Measurements from ENCODE around the gene INPP4A. TPM values are rescaled to one million over a fixed set of nuclear protein-coding genes. Genes with fewer than 3 reads are reported as not detected.

INPP4A gene
- total RNA-seq, 2 experiments from 2014 or later: 123 to 127 TPM

DNA sequence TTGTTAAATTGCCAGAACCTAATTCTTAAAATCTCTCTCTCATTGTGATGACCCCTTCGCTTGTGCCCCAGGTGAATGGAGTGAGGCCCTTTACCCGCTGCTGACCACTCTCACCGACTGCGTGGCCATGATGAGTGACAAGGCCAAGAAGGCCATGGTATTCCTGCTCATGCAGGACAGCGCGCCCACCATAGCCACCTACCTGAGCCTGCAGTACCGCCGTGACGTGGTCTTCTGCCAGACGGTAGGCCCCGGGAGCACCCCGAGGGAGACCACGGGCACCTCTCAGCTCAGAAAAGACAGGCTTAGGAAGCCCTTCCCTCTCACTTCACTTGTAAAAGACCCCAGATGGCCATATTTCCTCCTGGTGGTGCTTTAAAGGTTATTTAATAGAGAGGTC is 118.7 kb downstream of the INPP4A start:
- H3K9me3 Mint-ChIP-seq: no peaks in the 10 kb centered on the region
- no peak overlapping the region for H3K27ac Mint-ChIP-seq
- POLR2A ChIA-PET: no interaction called here
- DNase-seq: no peak
- peaks cover 29% of the 10 kb centered on the region for H3K4me1 Mint-ChIP-seq
- CTCF ChIA-PET: no interaction called here
- H3K27me3 Mint-ChIP-seq: no peaks in the 10 kb centered on the region
- peaks cover 82% of the 10 kb centered on the region for H3K36me3 Mint-ChIP-seq (ENCODE audit: low read depth)
- H3K4me3 Mint-ChIP-seq: no peak overlapping the region

DNA sequence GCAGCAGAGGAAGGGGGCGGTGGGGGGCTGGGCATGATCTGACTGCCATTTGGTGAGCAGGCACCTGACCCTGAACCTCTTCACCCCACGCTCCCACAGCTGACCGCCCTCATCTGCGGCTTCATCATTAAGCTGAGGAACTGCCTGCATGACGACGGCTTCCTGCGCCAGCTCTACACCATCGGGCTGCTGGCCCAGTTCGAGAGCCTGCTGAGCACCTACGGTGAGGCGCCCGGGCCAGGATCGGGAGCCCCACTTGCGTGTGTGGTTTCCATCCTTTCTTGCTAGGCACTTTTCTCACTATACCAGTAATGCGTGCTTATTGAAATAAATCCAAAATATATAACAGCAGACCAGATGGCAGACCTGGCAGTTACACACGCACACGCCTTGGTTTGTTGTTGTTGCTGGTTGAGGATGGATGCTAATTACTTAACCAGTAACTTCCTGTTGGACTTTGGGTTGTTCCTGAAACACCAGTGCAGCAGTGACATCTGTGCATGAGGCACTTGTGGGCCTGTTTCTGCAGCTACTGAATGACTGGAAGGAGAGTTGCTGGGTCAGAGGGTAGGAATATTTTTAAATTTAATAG is 120.0 kb downstream of the INPP4A start:
- Mint-ChIP-seq H3K4me1 (peaks cover 16% of the 10 kb centered on the region), H3K9me3 (no peaks in the 10 kb centered on the region), H3K36me3 (ENCODE audit: low read depth) (peaks cover 80% of the 10 kb centered on the region), H3K27me3 (no peaks in the 10 kb centered on the region), H3K27ac (no peak overlapping the region), H3K4me3 (no peak overlapping the region)
- CTCF ChIA-PET: no interaction called here
- DNase-seq: no peak
- POLR2A ChIA-PET: no interaction called here

DNA sequence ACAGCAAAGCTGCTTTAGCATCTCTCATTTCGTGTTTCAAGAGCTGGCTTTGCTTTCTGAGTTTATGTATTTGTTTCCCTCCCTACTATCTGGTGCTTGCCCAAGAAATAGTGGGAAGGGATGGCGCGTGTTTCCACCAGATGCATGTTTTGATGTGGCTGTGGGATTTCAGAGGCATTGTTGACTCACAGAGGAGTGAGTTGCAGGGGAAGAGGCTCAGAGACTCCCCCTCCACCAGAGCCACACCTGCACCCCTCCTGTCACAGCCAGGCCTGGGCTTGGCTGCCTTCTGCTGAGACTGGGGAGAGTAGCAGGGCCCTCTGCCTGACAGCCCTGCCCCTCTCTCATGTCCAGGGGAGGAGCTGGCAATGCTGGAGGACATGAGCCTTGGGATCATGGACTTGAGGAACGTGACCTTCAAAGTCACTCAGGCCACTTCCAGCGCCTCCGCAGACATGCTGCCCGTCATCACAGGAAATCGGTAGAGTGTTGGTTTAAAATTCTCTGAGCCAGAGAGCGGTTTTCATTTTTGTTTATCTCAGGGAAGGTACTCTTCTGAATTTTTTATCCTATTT is 120.7 kb downstream of the INPP4A start:
- peaks cover 80% of the 10 kb centered on the region for H3K36me3 Mint-ChIP-seq (ENCODE audit: low read depth)
- H3K9me3 Mint-ChIP-seq: no peaks in the 10 kb centered on the region
- H3K27ac Mint-ChIP-seq: no peak overlapping the region
- CTCF ChIA-PET: no interaction called here
- H3K4me3 Mint-ChIP-seq: no peak overlapping the region
- H3K4me1 Mint-ChIP-seq: peaks cover 9% of the 10 kb centered on the region
- DNase-seq: no peak
- H3K27me3 Mint-ChIP-seq: no peaks in the 10 kb centered on the region
- POLR2A ChIA-PET: no interaction called here

DNA sequence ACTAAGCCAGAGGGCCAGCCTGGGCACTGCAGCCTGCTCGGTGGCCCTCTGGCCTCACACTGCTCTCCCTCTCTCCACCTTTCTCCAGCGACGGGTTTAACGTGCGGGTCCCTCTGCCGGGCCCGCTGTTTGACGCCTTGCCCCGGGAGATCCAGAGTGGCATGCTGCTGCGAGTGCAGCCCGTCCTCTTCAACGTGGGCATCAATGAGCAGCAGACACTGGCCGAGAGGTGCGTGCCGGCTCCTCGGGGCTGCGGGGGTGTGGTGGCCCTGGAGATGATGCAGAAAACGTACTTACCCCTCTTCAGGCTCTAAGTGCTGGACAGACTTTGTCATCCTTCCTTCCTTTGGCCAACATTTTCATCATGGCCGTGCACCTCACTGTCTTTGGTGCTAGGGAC is 121.3 kb downstream of the INPP4A start:
- H3K27ac Mint-ChIP-seq: peak overlapping the region; percentile 27
- ChIA-PET POLR2A (no interaction called here), CTCF (no interaction called here)
- H3K9me3 Mint-ChIP-seq: no peaks in the 10 kb centered on the region
- no peak overlapping the region for H3K4me3 Mint-ChIP-seq
- peaks cover 3% of the 10 kb centered on the region for H3K4me1 Mint-ChIP-seq
- DNase-seq: no peak
- H3K27me3 Mint-ChIP-seq: no peaks in the 10 kb centered on the region
- H3K36me3 Mint-ChIP-seq (ENCODE audit: low read depth): peaks cover 77% of the 10 kb centered on the region

DNA sequence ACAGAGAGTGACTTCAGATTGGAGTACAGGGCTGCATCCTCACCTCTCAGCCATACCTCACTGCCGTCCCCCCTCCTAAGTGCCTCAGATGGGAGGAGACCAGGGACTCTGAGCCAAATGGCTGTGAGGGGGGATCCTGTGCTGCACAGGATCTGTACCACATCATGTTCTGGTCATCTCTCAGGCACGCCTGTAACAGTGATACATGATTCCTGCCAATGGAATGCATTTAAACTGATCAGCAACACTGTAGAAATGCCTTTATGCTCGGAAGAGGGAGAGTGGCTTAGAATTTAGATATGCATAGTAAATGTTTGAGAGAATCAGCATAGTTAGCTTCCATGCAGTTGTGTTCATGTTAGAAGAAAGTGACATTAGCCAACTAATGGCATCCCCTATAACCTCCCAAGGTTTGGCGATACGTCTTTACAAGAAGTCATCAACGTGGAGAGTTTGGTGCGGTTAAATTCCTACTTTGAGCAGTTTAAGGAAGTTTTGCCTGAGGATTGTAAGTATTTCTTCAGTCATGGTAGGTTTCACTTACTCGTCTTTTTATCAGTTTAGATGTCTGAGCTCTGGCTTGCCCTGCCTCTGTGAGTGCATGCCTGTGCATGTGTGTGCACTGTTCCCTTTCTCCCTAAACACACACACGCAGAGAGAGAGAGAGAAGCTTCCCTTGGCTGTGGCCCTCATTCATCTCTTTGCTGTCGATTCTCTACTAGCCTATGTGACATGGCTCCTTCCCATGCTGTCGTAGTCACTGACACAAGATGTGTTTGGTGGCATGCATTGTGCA is 123.7 kb downstream of the INPP4A start:
- H3K27me3 Mint-ChIP-seq: no peaks in the 10 kb centered on the region
- H3K36me3 Mint-ChIP-seq (ENCODE audit: low read depth): peaks cover 73% of the 10 kb centered on the region
- H3K27ac Mint-ChIP-seq: no peak overlapping the region
- no peaks in the 10 kb centered on the region for H3K9me3 Mint-ChIP-seq
- H3K4me3 Mint-ChIP-seq: no peak overlapping the region
- no peaks in the 10 kb centered on the region for H3K4me1 Mint-ChIP-seq
- ChIA-PET CTCF (interaction anchor here (0.8 to 1.6 kb wide), 13 partner anchors 8 to 269 kb away, joined by 3 to 12 read pairs (median 4); no protein-coding TSS in a partner anchor), POLR2A (interaction anchor here (1.0 kb wide), 1 partner anchor 105 kb away, joined by 3 read pairs; no protein-coding TSS in a partner anchor)
- no peak for DNase-seq

DNA sequence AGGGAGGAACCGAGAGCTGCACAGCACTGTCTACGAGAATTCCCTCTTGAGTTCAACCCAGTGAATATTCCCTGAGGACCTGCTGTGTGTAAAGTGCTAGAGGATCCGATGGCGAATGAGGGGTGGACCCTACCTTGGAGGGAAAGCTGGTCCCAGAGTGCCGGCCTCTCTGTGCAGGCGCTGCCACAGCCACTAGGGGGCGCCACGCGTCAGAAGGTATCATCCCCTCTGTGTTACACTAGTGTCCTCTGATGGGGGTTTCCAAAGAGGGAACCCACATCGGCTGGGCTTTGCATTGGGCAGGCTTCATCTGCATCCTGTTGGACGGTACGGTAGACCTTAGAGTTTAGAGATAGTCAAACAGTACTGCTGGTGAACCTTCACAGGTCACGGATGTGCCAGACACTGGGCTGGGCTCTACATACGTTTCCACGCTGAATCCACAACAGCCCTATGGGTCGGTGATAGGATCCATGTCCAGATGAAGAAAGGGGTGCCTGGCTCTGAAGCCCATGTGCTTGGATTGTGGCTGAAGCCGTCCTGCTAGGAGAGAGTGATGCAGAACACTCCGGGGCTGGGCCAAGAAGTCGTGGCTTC is 124.6 kb downstream of the INPP4A start:
- no peak overlapping the region for H3K27ac Mint-ChIP-seq
- CTCF ChIA-PET: interaction anchor here (0.8 to 1.6 kb wide), 13 partner anchors 9 to 268 kb away, joined by 3 to 12 read pairs (median 4); no protein-coding TSS in a partner anchor
- peaks cover 73% of the 10 kb centered on the region for H3K36me3 Mint-ChIP-seq (ENCODE audit: low read depth)
- no peaks in the 10 kb centered on the region for H3K4me1 Mint-ChIP-seq
- no peaks in the 10 kb centered on the region for H3K27me3 Mint-ChIP-seq
- no peak overlapping the region for H3K4me3 Mint-ChIP-seq
- POLR2A ChIA-PET: interaction anchor here (1.0 kb wide), 1 partner anchor 106 kb away, joined by 3 read pairs; no protein-coding TSS in a partner anchor
- no peaks in the 10 kb centered on the region for H3K9me3 Mint-ChIP-seq
- DNase-seq: peak; percentile 66

DNA sequence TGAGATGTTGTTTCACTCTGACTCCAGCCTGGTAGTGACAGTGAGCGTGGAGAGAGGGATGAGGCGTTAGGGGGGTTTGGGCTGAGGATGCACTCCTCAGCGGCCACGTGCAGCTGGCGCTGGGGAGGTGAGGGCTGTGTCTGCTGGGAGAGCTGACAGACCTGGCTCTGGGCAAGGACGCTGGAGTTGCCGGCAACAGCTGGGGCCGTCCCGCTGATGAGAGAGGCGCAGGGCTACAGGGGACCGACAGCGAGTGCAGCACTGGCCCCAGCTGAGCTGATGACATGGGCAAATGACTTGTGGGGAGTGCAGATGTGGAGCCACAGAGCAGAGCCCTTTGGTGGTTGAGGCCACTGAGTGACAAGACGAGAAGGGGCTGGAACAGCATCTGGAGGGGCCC is 125.3 kb downstream of the INPP4A start:
- no peaks in the 10 kb centered on the region for H3K4me1 Mint-ChIP-seq
- H3K4me3 Mint-ChIP-seq: no peak overlapping the region
- no peaks in the 10 kb centered on the region for H3K9me3 Mint-ChIP-seq
- no peaks in the 10 kb centered on the region for H3K27me3 Mint-ChIP-seq
- no peak for DNase-seq
- peak overlapping the region; percentile 54 for H3K27ac Mint-ChIP-seq
- CTCF ChIA-PET: no interaction called here
- POLR2A ChIA-PET: no interaction called here
- H3K36me3 Mint-ChIP-seq (ENCODE audit: low read depth): peaks cover 67% of the 10 kb centered on the region

DNA sequence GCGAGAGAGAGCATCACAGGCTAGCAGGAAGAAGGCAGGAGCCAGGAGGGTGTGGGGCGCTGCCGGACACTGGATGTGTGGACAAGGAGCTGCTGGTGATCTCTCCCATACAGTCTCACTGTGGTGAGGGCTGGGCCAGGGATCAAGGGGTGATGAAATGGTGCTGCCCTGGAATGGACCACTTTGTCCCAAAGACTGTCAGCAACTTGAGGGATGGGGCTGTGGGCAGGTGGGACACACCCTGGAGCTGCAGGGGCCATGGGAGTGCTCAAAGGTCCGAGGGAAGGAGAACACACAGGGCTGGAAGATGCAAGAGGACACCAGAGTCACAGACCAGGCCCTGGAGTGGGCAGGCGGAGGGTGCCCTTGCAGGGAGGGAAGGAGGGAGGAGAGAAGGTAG is 125.7 kb downstream of the INPP4A start:
- Mint-ChIP-seq H3K36me3 (ENCODE audit: low read depth) (peaks cover 64% of the 10 kb centered on the region), H3K4me1 (no peaks in the 10 kb centered on the region), H3K9me3 (no peaks in the 10 kb centered on the region), H3K27me3 (no peaks in the 10 kb centered on the region), H3K4me3 (no peak overlapping the region), H3K27ac (no peak overlapping the region)
- ChIA-PET POLR2A (interaction anchor here (1.6 kb wide), 1 partner anchor 10 kb away, joined by 5 read pairs; no protein-coding TSS in a partner anchor), CTCF (no interaction called here)
- DNase-seq: no peak

DNA sequence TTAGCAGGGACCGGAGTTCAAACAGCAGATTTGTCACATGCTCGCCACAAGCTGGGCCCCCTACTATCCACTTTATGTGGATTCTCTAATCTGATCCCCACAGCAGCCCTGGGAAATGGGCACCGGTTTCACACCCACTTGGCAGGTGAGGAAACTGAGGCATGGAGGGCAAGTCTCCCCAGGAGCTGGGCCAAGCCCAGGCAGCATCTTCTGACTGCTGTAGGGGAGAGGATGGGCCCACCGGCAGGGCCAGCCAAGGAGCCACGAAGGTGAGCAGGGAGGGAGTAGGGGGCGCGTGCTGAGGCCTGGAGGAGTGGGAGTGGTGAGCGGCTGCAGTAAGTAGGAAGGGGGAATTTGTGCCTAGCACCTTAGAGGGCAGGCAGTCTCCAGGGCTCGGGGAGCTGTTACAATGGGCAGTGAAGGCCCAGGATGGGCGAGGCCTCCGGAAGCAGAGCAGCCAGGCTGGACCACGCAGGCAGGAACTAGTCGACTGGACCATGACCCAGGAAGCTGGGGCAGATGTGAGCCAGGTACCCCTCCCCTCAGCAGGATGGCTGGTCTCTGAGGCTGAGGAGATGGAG is 126.6 kb downstream of the INPP4A start:
- DNase-seq: no peak
- CTCF ChIA-PET: interaction anchor here (1.1 kb wide), 1 partner anchor 12 kb away, joined by 4 read pairs; no protein-coding TSS in a partner anchor
- H3K27ac Mint-ChIP-seq: no peak overlapping the region
- H3K9me3 Mint-ChIP-seq: no peaks in the 10 kb centered on the region
- POLR2A ChIA-PET: interaction anchor here (1.6 kb wide), 1 partner anchor 11 kb away, joined by 5 read pairs; no protein-coding TSS in a partner anchor
- no peaks in the 10 kb centered on the region for H3K4me1 Mint-ChIP-seq
- peaks cover 64% of the 10 kb centered on the region for H3K36me3 Mint-ChIP-seq (ENCODE audit: low read depth)
- no peaks in the 10 kb centered on the region for H3K27me3 Mint-ChIP-seq
- no peak overlapping the region for H3K4me3 Mint-ChIP-seq

DNA sequence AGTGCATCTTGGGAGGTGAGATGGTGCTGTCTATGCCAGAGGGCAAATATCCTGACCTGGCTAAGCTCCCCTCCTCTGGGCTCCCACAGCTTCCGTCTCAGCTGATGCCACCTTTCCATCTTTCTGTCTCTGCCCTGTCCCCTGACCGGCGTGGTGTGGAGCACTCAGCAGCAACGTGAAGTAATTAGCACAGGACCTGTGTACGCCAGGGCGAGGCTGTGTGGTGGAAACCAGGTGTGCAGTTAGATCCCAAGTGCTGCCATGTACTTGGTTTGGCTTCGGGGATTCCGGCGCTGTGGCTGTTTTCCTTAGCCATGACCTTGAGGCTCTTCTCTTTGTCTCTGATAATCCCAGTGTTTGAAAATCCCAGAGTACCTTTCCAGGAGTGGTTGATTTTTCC is 127.1 kb downstream of the INPP4A start:
- no peak overlapping the region for H3K27ac Mint-ChIP-seq
- no peak for DNase-seq
- CTCF ChIA-PET: interaction anchor here (1.1 kb wide), 1 partner anchor 12 kb away, joined by 4 read pairs; no protein-coding TSS in a partner anchor
- POLR2A ChIA-PET: interaction anchor here (1.6 kb wide), 1 partner anchor 12 kb away, joined by 5 read pairs; no protein-coding TSS in a partner anchor
- H3K4me3 Mint-ChIP-seq: no peak overlapping the region
- peaks cover 63% of the 10 kb centered on the region for H3K36me3 Mint-ChIP-seq (ENCODE audit: low read depth)
- H3K27me3 Mint-ChIP-seq: no peaks in the 10 kb centered on the region
- no peaks in the 10 kb centered on the region for H3K9me3 Mint-ChIP-seq
- no peaks in the 10 kb centered on the region for H3K4me1 Mint-ChIP-seq

DNA sequence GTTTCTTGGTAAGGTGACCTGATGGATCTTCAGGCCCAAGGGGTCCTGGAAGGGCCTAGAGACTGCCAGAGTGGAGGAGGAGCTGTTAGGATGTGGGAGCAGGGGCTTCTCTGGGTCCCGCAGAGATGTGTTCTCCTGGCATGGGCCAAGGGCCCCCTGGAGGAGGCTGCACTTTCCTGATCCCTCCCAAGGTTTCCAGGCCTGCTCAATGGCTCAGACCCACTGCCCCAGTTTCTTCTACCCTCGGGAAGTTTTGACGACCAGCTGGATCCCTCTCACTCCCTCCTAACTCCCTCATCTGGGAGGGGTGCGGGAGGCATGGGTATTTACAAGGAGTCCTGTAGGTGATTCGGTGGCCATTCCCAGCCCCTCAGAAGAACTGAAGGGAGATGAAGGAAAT is 127.6 kb downstream of the INPP4A start:
- Mint-ChIP-seq H3K9me3 (no peaks in the 10 kb centered on the region), H3K4me3 (no peak overlapping the region), H3K27ac (no peak overlapping the region), H3K27me3 (no peaks in the 10 kb centered on the region), H3K36me3 (ENCODE audit: low read depth) (peaks cover 62% of the 10 kb centered on the region), H3K4me1 (no peaks in the 10 kb centered on the region)
- CTCF ChIA-PET: interaction anchor here (1.3 kb wide), 1 partner anchor 86 kb away, joined by 3 read pairs; no protein-coding TSS in a partner anchor
- POLR2A ChIA-PET: no interaction called here
- DNase-seq: no peak

DNA sequence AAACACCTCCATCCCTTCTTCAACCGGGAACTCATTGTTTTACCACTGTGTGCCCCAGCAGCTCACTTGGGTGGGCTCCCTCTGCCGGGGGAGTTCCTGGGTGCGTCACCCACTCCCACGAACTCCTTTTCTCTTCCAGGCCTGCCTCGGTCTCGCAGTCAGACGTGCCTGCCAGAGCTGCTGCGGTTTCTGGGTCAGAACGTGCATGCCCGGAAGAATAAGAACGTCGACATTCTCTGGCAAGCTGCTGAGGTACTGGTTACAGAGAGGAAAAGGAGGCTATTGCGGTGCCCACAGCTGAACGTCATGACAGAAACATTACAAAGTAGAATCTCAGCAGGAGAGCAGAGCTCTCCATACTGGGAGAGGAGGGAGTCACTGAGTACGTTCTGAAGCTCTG is 128.0 kb downstream of the INPP4A start:
- Mint-ChIP-seq H3K27ac (no peak overlapping the region), H3K27me3 (no peaks in the 10 kb centered on the region), H3K4me1 (no peaks in the 10 kb centered on the region), H3K36me3 (ENCODE audit: low read depth) (peaks cover 63% of the 10 kb centered on the region), H3K9me3 (no peaks in the 10 kb centered on the region), H3K4me3 (no peak overlapping the region)
- CTCF ChIA-PET: interaction anchor here (1.3 kb wide), 1 partner anchor 86 kb away, joined by 3 read pairs; no protein-coding TSS in a partner anchor
- POLR2A ChIA-PET: no interaction called here
- DNase-seq: no peak
